HCT116 (cell line): Measurements from ENCODE around the gene TROAP. TPM values are rescaled to one million over a fixed set of nuclear protein-coding genes. Genes with fewer than 3 reads are reported as not detected.
A peak's percentile ranks its signal among the peaks of the same experiment; 100 is the strongest.

ENCODE experiments used
- ATAC-seq: fragments of 200-7000 bp; cut with Tn5 transposase; 2 replicates; pipeline ENCODE4 v1.9.1; 2020; ENCODE audit warnings: mild to moderate bottlenecking, moderate library complexity
- BruUV-seq: library from RNA; stranded (reverse); fragments of 400-500 nt; replicated peaks from 2 replicates; lab custom pipeline; 2021; lab: Mats Ljungman, UMichigan
- CTCF ChIA-PET: fragments of 300-600 bp; sonication (Branson Sonifier 250); formaldehyde crosslinking; loops from one replicate; lab custom pipeline; 2021; ENCODE audit warnings: antibody characterized with exemption; lab: Charles Lee
- POLR2A ChIA-PET: fragments of 300-600, 350-600 bp; sonication (Branson Sonifier 250); formaldehyde crosslinking; loops from one replicate; lab custom pipeline; 2021; ENCODE audit warnings: antibody characterized with exemption; lab: Charles Lee
- RAD21 ChIA-PET, 2 experiments: fragments of 300-600 bp; sonication (Branson Sonifier 250); formaldehyde crosslinking; loops; one replicate each; lab custom pipeline; 2023; ENCODE audit warnings: low total read pairs in 2 of 2; ENCODE audit not compliant: uncharacterized antibody in 2 of 2, unreplicated experiment in 2 of 2, low non-redundant PET in 1 of 2; lab: Charles Lee
- DNase-seq: peaks from one replicate; pipeline ENCODE4 v3.0.0-alpha.2; 2010; ENCODE audit warnings: low read depth, low spot score
- H2AFZ ChIP-seq: fragments of 200-600 bp; shearing (Covaris generic), sonication (generic); 2 replicates; pipeline ENCODE4 v1.6.1; 2017; ENCODE audit warnings: low read depth, mixed run types, mixed read lengths, antibody characterized with exemption, low read length; ENCODE audit not compliant: poor library complexity, severe bottlenecking
- H3K27ac ChIP-seq: 2 replicates; pipeline ENCODE4 v1.5.1; 2012; ENCODE audit warnings: low read depth, low read length
- H3K27me3 ChIP-seq: fragments of 200-600 bp; sonication (generic); 2 replicates; pipeline ENCODE4 v1.6.1; 2016; ENCODE audit warnings: mixed run types, low read length, mixed read lengths; ENCODE audit not compliant: insufficient read depth
- H3K36me3 ChIP-seq, 2 experiments: fragments of 200-500 bp in 1 of 2; fragments of 200-600 bp in 1 of 2; sonication (Bioruptor generic) in 1 of 2; sonication (generic) in 1 of 2; 2 replicates each; pipeline versions ENCODE4 v1.5.1 to v1.6.1; 2014 to 2016; ENCODE audit warnings: low read length in 2 of 2, inconsistent platforms in 1 of 2, mixed read lengths in 1 of 2, mixed run types in 1 of 2; ENCODE audit not compliant: insufficient read depth in 2 of 2, control insufficient read depth in 1 of 2
- H3K4me1 ChIP-seq, 2 experiments: fragments of 200-600 bp in 1 of 2; sonication (generic) in 1 of 2; 2 replicates each; pipeline versions ENCODE4 v1.5.1 to v1.6.1; 2012 to 2017; ENCODE audit warnings: low read length in 2 of 2, inconsistent platforms in 1 of 2, mild to moderate bottlenecking in 1 of 2, mixed read lengths in 1 of 2, mixed run types in 1 of 2, moderate library complexity in 1 of 2; ENCODE audit not compliant: insufficient read depth in 2 of 2, control insufficient read depth in 1 of 2
- H3K4me2 ChIP-seq: fragments of 200-600 bp; sonication (generic); 2 replicates; pipeline ENCODE4 v1.6.1; 2017; ENCODE audit warnings: mixed run types, low read length, mixed read lengths
- H3K4me3 ChIP-seq, 2 experiments: fragments of 200-600 bp in 1 of 2; sonication (generic) in 1 of 2; replicated peaks in 1 of 2; 2 replicates each; pipeline ENCODE4 v1.5.1; 2011 to 2016; ENCODE audit warnings: low read length in 2 of 2, control low read depth in 1 of 2, low read depth in 1 of 2, mild to moderate bottlenecking in 1 of 2, mixed read lengths in 1 of 2, mixed run types in 1 of 2
- H3K79me2 ChIP-seq: fragments of 200-600 bp; sonication (generic); 2 replicates; pipeline ENCODE4 v1.6.1; 2017; ENCODE audit warnings: mild to moderate bottlenecking, mixed run types, low read length, moderate library complexity, mixed read lengths; ENCODE audit not compliant: insufficient read depth
- H3K9ac ChIP-seq: fragments of 200-600 bp; sonication (generic); 2 replicates; pipeline ENCODE4 v1.6.1; 2016; ENCODE audit warnings: low read length, mixed read lengths
- H3K9me2 ChIP-seq: fragments of 200-600 bp; sonication (generic), shearing (Covaris generic); 2 replicates; pipeline ENCODE4 v1.6.1; 2017; ENCODE audit warnings: mixed run types, mild to moderate bottlenecking, moderate library complexity; ENCODE audit not compliant: insufficient read depth
- H3K9me3 ChIP-seq, 2 experiments: fragments of 200-500 bp in 1 of 2; fragments of 200-600 bp in 1 of 2; sonication (Bioruptor generic) in 1 of 2; sonication (generic) in 1 of 2; 2 replicates each; pipeline ENCODE4 v1.6.1; 2014 to 2017; ENCODE audit warnings: low read length in 2 of 2, mixed read lengths in 2 of 2, inconsistent platforms in 1 of 2, low read depth in 1 of 2, mild to moderate bottlenecking in 1 of 2, mixed run types in 1 of 2, moderate library complexity in 1 of 2; ENCODE audit not compliant: control insufficient read depth in 1 of 2, insufficient read depth in 1 of 2
- H4K20me1 ChIP-seq: fragments of 200-600 bp; sonication (generic), shearing (Covaris generic); 2 replicates; pipeline ENCODE4 v1.6.1; 2017; ENCODE audit warnings: mixed run types, mild to moderate bottlenecking, moderate library complexity; ENCODE audit not compliant: insufficient read depth
- CBX3 ChIP-seq: IDR thresholded peaks from 2 replicates; pipeline ENCODE4 v1.6.1; 2012; ENCODE audit warnings: low read depth
- CEBPB ChIP-seq: IDR thresholded peaks from 2 replicates; pipeline ENCODE4 v1.6.1; 2012; ENCODE audit warnings: low read depth
- EGR1 ChIP-seq: IDR thresholded peaks from 2 replicates; pipeline ENCODE4 v1.6.1; 2012; ENCODE audit warnings: low read depth
- EZH2 ChIP-seq: fragments of 200-600 bp; sonication (generic); IDR thresholded peaks from 2 replicates; pipeline ENCODE4 v1.6.1; 2017; ENCODE audit warnings: antibody characterized with exemption, mixed run types
- EZH2phosphoT487 ChIP-seq: fragments of 200-600 bp; IDR thresholded peaks from 2 replicates; pipeline ENCODE4 v1.6.1; 2018; ENCODE audit warnings: antibody characterized with exemption, borderline replicate concordance
- FOSL1 ChIP-seq: IDR thresholded peaks from 2 replicates; pipeline ENCODE4 v1.6.1; 2012; ENCODE audit warnings: low read depth
- JUND ChIP-seq: IDR thresholded peaks from 2 replicates; pipeline ENCODE4 v1.6.1; 2012
- POLR2A ChIP-seq: IDR thresholded peaks from 2 replicates; pipeline ENCODE4 v1.7.0; 2011; ENCODE audit warnings: borderline replicate concordance; ENCODE audit not compliant: insufficient read depth, insufficient read length; ENCODE audit errors: extremely low read depth
- RAD21 ChIP-seq: IDR thresholded peaks from 2 replicates; pipeline ENCODE4 v1.6.1; 2012; ENCODE audit warnings: low read depth, mild to moderate bottlenecking
- SIN3A ChIP-seq: IDR thresholded peaks from 2 replicates; pipeline ENCODE4 v1.6.1; 2012; ENCODE audit warnings: low read depth
- SP1 ChIP-seq: IDR thresholded peaks from 2 replicates; pipeline ENCODE4 v1.6.1; 2012; ENCODE audit warnings: low read depth
- ZFX ChIP-seq: fragments of 450-650 bp; IDR thresholded peaks from 2 replicates; pipeline ENCODE4 v1.6.1; 2017
- intact Hi-C: fragments of 100-400 bp; cut with micrococcal nuclease; formaldehyde crosslinking; loops from 2 replicates; pipeline ENCODE4 v1.10.0; 2022
- total RNA-seq: library from RNA; stranded (reverse); gene quantifications from one replicate; pipeline ENCODE4 v1.2.1, GENCODE V29; 2021; ENCODE audit not compliant: unreplicated experiment
- TF ChIP-seq, protein P1 (sequence below): IDR thresholded peaks from 2 replicates; pipeline ENCODE4 v1.6.1; 2011; ENCODE audit warnings: mild to moderate bottlenecking, low read length, moderate library complexity; ENCODE audit not compliant: insufficient replicate concordance; ENCODE audit errors: extremely low read depth
- TF ChIP-seq, protein P2 (sequence below): IDR thresholded peaks from 2 replicates; pipeline ENCODE4 v1.6.1; 2012
- TF ChIP-seq, protein P3 (sequence below): IDR thresholded peaks from 2 replicates; pipeline ENCODE4 v1.6.1; 2012; ENCODE audit warnings: low read depth

TROAP gene
- total RNA-seq, 1 experiment from 2014 or later = 99.1 TPM

DNA sequence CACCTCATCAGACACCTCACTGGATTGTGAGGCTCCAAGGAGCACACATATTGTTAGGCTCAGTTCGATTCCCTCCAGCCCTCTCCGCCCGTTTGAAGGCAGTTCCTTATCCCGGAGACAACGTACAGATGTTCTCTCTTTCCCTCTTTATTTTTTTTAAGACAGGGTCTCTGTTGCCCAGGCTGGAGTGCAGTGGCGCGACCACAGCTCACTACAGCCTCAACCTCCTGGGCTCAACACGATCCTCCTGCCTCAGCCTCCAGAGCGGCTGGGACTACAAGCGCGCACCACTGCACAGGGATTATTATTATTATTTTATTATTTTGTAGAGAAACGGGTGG lies 718 bp upstream of the TROAP start:
- ChIA-PET RAD21 (interaction anchor here in 1 of 2 experiments (1.1 to 1.3 kb wide), 2 partner anchors 9 to 24 kb away, joined by 3 read pairs; no protein-coding TSS in a partner anchor), CTCF (interaction anchor here (0.9 to 3.4 kb wide), 11 partner anchors 9 to 301 kb away, joined by 3 to 45 read pairs (median 9); partner anchors contain the start of genes C1QL4, DNAJC22 and PRPF40B), POLR2A (interaction anchor here (0.7 to 2.0 kb wide), 11 partner anchors 9 to 419 kb away, joined by 3 to 22 read pairs (median 5); partner anchors contain the start of genes SPATS2 and TMBIM6)
- TF ChIP-seq SIN3A (peak; percentile 80; the same call in 1 of the 2 replicates), POLR2A (peak; percentile 10), CEBPB (no peak)
- TF ChIP-seq, protein P1, sequence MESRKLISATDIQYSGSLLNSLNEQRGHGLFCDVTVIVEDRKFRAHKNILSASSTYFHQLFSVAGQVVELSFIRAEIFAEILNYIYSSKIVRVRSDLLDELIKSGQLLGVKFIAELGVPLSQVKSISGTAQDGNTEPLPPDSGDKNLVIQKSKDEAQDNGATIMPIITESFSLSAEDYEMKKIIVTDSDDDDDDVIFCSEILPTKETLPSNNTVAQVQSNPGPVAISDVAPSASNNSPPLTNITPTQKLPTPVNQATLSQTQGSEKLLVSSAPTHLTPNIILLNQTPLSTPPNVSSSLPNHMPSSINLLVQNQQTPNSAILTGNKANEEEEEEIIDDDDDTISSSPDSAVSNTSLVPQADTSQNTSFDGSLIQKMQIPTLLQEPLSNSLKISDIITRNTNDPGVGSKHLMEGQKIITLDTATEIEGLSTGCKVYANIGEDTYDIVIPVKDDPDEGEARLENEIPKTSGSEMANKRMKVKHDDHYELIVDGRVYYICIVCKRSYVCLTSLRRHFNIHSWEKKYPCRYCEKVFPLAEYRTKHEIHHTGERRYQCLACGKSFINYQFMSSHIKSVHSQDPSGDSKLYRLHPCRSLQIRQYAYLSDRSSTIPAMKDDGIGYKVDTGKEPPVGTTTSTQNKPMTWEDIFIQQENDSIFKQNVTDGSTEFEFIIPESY = no peak
- Histone ChIP-seq H3K4me3 (peak overlapping the region; percentile 72 to 99), H3K9me3 (no peaks in the 10 kb centered on the region), H3K27me3 (no peaks in the 10 kb centered on the region), H2AFZ (no peak overlapping the region), H3K79me2 (peaks cover 27% of the 10 kb centered on the region), H3K27ac (peak overlapping the region; percentile 64), H3K36me3 (peaks cover 10 to 21% of the 10 kb centered on the region in 2 experiments; a peak in 2 of 4 replicates), H3K4me2 (peak overlapping the region; percentile 93), H3K9ac (peak overlapping the region; percentile 88), H4K20me1 (no peaks in the 10 kb centered on the region), H3K9me2 (no peaks in the 10 kb centered on the region), H3K4me1 (peaks cover 8 to 14% of the 10 kb centered on the region in 2 experiments)
- peak; percentile 6 for ATAC-seq
- TSS peak; percentile 94 for BruUV-seq
- intact Hi-C loops = no loop called here
- DNase-seq = no peak

DNA sequence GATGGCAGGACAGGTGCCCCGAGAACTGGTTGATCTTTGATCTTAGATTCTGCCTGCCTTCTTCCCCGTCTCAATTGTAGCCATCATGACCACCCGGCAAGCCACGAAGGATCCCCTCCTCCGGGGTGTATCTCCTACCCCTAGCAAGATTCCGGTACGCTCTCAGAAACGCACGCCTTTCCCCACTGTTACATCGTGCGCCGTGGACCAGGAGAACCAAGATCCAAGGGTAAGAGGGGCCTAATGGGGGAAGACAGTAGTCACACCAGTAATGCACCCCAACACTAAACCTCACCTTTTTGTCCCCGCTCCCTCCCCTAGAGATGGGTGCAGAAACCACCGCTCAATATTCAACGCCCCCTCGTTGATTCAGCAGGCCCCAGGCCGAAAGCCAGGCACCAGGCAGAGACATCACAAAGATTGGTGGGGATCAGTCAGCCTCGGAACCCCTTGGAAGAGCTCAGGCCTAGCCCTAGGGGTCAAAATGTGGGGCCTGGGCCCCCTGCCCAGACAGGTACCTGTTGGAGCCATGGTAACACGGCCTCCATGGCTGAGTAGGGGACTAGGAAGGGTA lies 556 bp downstream of the TROAP start:
- Histone ChIP-seq H3K27ac (peak overlapping the region; percentile 70), H3K4me3 (peak overlapping the region; percentile 72 to 99), H3K9me3 (no peaks in the 10 kb centered on the region), H3K4me2 (peak overlapping the region; percentile 93), H3K9me2 (no peaks in the 10 kb centered on the region), H3K9ac (peak overlapping the region; percentile 88), H3K79me2 (peaks cover 27% of the 10 kb centered on the region), H4K20me1 (no peaks in the 10 kb centered on the region), H2AFZ (no peak overlapping the region), H3K27me3 (no peaks in the 10 kb centered on the region), H3K4me1 (peaks cover 8 to 14% of the 10 kb centered on the region in 2 experiments), H3K36me3 (peaks cover 14 to 23% of the 10 kb centered on the region in 2 experiments; a peak in 2 of 4 replicates)
- RAD21 ChIA-PET = no interaction called here
- ATAC-seq (no peak), DNase-seq (no peak)
- TSS peak; percentile 85 for BruUV-seq
- POLR2A ChIA-PET = interaction anchor here (1.2 to 2.0 kb wide), 7 partner anchors 8 to 231 kb away, joined by 4 to 22 read pairs (median 7); partner anchors contain the start of gene SPATS2
- CTCF ChIA-PET = interaction anchor here (1.0 to 3.4 kb wide), 8 partner anchors 8 to 314 kb away, joined by 3 to 45 read pairs (median 15); partner anchors contain the start of gene DNAJC22
- intact Hi-C loops = no loop called here
- TF ChIP-seq, protein P2, sequence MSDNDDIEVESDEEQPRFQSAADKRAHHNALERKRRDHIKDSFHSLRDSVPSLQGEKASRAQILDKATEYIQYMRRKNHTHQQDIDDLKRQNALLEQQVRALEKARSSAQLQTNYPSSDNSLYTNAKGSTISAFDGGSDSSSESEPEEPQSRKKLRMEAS = no peak
- no peak for TF ChIP-seq RAD21
- TF ChIP-seq SP1 = no peak
- TF ChIP-seq EZH2phosphoT487 = no peak
- no peak for TF ChIP-seq CBX3
- no peak for TF ChIP-seq EGR1
- TF ChIP-seq, protein P3, sequence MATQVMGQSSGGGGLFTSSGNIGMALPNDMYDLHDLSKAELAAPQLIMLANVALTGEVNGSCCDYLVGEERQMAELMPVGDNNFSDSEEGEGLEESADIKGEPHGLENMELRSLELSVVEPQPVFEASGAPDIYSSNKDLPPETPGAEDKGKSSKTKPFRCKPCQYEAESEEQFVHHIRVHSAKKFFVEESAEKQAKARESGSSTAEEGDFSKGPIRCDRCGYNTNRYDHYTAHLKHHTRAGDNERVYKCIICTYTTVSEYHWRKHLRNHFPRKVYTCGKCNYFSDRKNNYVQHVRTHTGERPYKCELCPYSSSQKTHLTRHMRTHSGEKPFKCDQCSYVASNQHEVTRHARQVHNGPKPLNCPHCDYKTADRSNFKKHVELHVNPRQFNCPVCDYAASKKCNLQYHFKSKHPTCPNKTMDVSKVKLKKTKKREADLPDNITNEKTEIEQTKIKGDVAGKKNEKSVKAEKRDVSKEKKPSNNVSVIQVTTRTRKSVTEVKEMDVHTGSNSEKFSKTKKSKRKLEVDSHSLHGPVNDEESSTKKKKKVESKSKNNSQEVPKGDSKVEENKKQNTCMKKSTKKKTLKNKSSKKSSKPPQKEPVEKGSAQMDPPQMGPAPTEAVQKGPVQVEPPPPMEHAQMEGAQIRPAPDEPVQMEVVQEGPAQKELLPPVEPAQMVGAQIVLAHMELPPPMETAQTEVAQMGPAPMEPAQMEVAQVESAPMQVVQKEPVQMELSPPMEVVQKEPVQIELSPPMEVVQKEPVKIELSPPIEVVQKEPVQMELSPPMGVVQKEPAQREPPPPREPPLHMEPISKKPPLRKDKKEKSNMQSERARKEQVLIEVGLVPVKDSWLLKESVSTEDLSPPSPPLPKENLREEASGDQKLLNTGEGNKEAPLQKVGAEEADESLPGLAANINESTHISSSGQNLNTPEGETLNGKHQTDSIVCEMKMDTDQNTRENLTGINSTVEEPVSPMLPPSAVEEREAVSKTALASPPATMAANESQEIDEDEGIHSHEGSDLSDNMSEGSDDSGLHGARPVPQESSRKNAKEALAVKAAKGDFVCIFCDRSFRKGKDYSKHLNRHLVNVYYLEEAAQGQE = no peak
- no peak for TF ChIP-seq EZH2
- TF ChIP-seq FOSL1 = no peak
- no peak for TF ChIP-seq ZFX
- no peak for TF ChIP-seq JUND
